Heart left ventricle (tissue), 13 donors: ENCODE data around the gene TRMT10A.

Experiments
- POLR2A ChIP-seq, 2 donors: fragments of 450-650 bp; IDR thresholded peaks; one replicate each; pipeline ENCODE4 v1.6.1; 2017; ENCODE audit warnings: antibody characterized with exemption in 2 of 2, mild to moderate bottlenecking in 2 of 2, moderate library complexity in 2 of 2
- TF ChIP-seq, protein P1 (sequence below), 12 donors: fragments of 200-600 bp; sonication (generic) in 4 of 12; IDR thresholded peaks; one replicate each; pipeline versions ENCODE4 v1.5.0 to v1.8.0; 2018 to 2022; ENCODE audit warnings: antibody characterized with exemption in 12 of 12, mild to moderate bottlenecking in 5 of 12
- donor health status: ischemic (EF 13 %, LVEDD 7.1; RV severe dilation, severe dysfunction).
- donor health status: DM: no; HTN: yes; CAD: no.
- donor health status: DM: no; HTN: no; CAD: no.
- donor health status: ischemic (EF 25% LVEDD 6.9; RV normal size, moderate dysfunction).
- donor health status: ischemic (EF 25% LVEDD 5.7; RV mildly dilated, moderate dysfunction).
- donor health status: ischemic (EF 35%, LVEDD 5.7; RV mildly dilated, moderate dysfunction).
- donor health status: nonischemic (EF 11% LVEDD 7.7; RV severe dilation, severe dysfunction).
- donor health status: DM: yes; HTN: yes; CAD: no.
- donor health status: PGD.
- donor health status: ischemic (EF 29% LVEDD 5.4; RV normal size, mild dysfunction).
- donor health status: nonischemic (EF 23%, LVEDD 6.1; RV moderate dilation, normal function).

DNA sequence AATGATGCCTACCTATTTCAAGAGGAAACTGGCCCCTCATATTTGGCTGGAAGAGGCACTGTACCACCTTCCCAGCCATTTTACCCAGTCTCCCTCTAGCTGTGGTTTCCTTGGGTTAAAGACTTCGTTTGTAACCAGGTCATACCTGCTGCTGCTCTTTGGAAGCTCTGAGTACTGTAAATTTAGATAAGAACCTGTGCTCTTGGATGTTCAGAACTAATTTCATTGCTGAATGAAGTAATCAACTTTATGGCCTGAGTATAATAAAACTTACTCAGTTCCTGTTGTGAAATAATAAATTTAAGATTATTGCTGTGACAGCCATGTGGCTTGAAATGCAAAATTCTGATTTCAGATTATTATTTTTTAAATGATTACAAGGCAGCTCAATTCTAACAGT lies 23.0 kb upstream of the TRMT10A start:
- no peak for TF ChIP-seq POLR2A (IDR thresholded peaks at IDR 0.05)
- TF ChIP-seq, protein P1, sequence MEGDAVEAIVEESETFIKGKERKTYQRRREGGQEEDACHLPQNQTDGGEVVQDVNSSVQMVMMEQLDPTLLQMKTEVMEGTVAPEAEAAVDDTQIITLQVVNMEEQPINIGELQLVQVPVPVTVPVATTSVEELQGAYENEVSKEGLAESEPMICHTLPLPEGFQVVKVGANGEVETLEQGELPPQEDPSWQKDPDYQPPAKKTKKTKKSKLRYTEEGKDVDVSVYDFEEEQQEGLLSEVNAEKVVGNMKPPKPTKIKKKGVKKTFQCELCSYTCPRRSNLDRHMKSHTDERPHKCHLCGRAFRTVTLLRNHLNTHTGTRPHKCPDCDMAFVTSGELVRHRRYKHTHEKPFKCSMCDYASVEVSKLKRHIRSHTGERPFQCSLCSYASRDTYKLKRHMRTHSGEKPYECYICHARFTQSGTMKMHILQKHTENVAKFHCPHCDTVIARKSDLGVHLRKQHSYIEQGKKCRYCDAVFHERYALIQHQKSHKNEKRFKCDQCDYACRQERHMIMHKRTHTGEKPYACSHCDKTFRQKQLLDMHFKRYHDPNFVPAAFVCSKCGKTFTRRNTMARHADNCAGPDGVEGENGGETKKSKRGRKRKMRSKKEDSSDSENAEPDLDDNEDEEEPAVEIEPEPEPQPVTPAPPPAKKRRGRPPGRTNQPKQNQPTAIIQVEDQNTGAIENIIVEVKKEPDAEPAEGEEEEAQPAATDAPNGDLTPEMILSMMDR (IDR thresholded peaks at IDR 0.05) = no peak
